Keratinocyte (primary cell): Measurements from ENCODE around the gene MGAT3. TPM values are rescaled to one million over a fixed set of nuclear protein-coding genes. Genes with fewer than 3 reads are reported as not detected.

ENCODE experiments used
- DNase-seq: peaks from one replicate; pipeline ENCODE4 v3.0.0-alpha.2; 2011; ENCODE audit warnings: low read depth, missing footprints, low spot score
- FAIRE-seq: peaks from 2 replicates; lab custom pipeline; 2011; peaks lifted over from hg19 to GRCh38; lab: Jason Lieb, UNC
- H2AFZ ChIP-seq: 2 replicates; pipeline ENCODE4 v1.6.0; 2012; ENCODE audit warnings: low read length, control low read depth, inconsistent platforms; ENCODE audit not compliant: control insufficient read depth
- H3K27ac ChIP-seq: 2 replicates; pipeline ENCODE4 v1.5.1; 2011; ENCODE audit warnings: low read length; ENCODE audit not compliant: control insufficient read depth, insufficient read depth
- H3K27me3 ChIP-seq: 3 replicates; pipeline ENCODE4 v1.6.0; 2011; ENCODE audit warnings: low read length; ENCODE audit not compliant: control insufficient read depth, insufficient read depth; ENCODE audit errors: extremely low read depth
- H3K36me3 ChIP-seq, 2 experiments: 2 replicates in 1 of 2; 3 replicates in 1 of 2; pipeline ENCODE4 v1.5.1; 2011; ENCODE audit warnings: low read length in 2 of 2, mild to moderate bottlenecking in 1 of 2; ENCODE audit not compliant: control insufficient read depth in 2 of 2, insufficient read depth in 2 of 2; ENCODE audit errors: extremely low read depth in 1 of 2
- H3K4me1 ChIP-seq: 3 replicates; pipeline ENCODE4 v1.5.1; 2011; ENCODE audit warnings: low read length; ENCODE audit not compliant: control insufficient read depth, insufficient read depth; ENCODE audit errors: extremely low read depth
- H3K4me2 ChIP-seq: 3 replicates; pipeline ENCODE4 v1.6.0; 2011; ENCODE audit warnings: low read depth, low read length; ENCODE audit not compliant: control insufficient read depth, insufficient read depth; ENCODE audit errors: extremely low read depth
- H3K4me3 ChIP-seq, 3 experiments: fragments of 200-600 bp in 1 of 3; sonication (generic) in 1 of 3; 2 replicates in 2 of 3; 3 replicates in 1 of 3; pipeline ENCODE4 v1.5.1; 2011 to 2016; ENCODE audit warnings: low read length in 3 of 3, mild to moderate bottlenecking in 3 of 3, control low read depth in 2 of 3, inconsistent platforms in 1 of 3, low read depth in 1 of 3, mixed read lengths in 1 of 3, mixed run types in 1 of 3, moderate library complexity in 1 of 3; ENCODE audit not compliant: control insufficient read depth in 2 of 3, insufficient read depth in 2 of 3; ENCODE audit errors: extremely low read depth in 1 of 3
- H3K79me2 ChIP-seq: 2 replicates; pipeline ENCODE4 v1.6.0; 2012; ENCODE audit warnings: low read length; ENCODE audit not compliant: control insufficient read depth, insufficient read depth
- H3K9ac ChIP-seq: 3 replicates; pipeline ENCODE4 v1.6.0; 2011; ENCODE audit warnings: low read length; ENCODE audit not compliant: control insufficient read depth, insufficient read depth; ENCODE audit errors: extremely low read depth
- H3K9me1 ChIP-seq: 3 replicates; pipeline ENCODE4 v1.6.0; 2011; ENCODE audit warnings: low read length; ENCODE audit not compliant: control insufficient read depth, insufficient read depth; ENCODE audit errors: extremely low read depth
- H3K9me3 ChIP-seq: 2 replicates; pipeline ENCODE4 v1.5.1; 2012; ENCODE audit warnings: low read depth, low read length; ENCODE audit not compliant: control insufficient read depth
- H4K20me1 ChIP-seq: 3 replicates; pipeline ENCODE4 v1.6.0; 2011; ENCODE audit warnings: low read length; ENCODE audit not compliant: control insufficient read depth, insufficient read depth; ENCODE audit errors: extremely low read depth
- CTCF ChIP-seq, 3 experiments: IDR thresholded peaks in 1 of 3; conservative IDR thresholded peaks in 1 of 3; optimal IDR thresholded peaks in 1 of 3; 2 replicates in 2 of 3; 3 replicates in 1 of 3; pipeline versions ENCODE3 to v1.5.1; 2011; ENCODE audit warnings: low read length in 3 of 3, mild to moderate bottlenecking in 3 of 3, moderate library complexity in 2 of 3, control low read depth in 1 of 3, inconsistent platforms in 1 of 3; ENCODE audit not compliant: insufficient read depth in 2 of 3; ENCODE audit errors: extremely low read depth in 1 of 3
- EZH2 ChIP-seq: IDR thresholded peaks from one replicate; pipeline ENCODE4 v1.6.1; 2012; ENCODE audit warnings: inconsistent platforms, mild to moderate bottlenecking, low read length, moderate library complexity
- dilution Hi-C: fragments of 300-500 bp; cut with MboI; formaldehyde crosslinking; loops from one replicate; pipeline ENCODE4 v1.7.0; 2020; ENCODE audit warnings: low sequenced_read_pairs; ENCODE audit not compliant: extremely low pct_ligation_motif_present
- polyA plus RNA-seq, 5 experiments: library from polyadenylated mRNA; depleted of rRNA in 3 of 5; stranded (reverse) in 3 of 5; stranded (forward) in 1 of 5; unstranded in 1 of 5; fragments of >200 nt; gene quantifications; 1 replicate in 1 of 5; 2 replicates in 3 of 5; 3 replicates in 1 of 5; pipeline versions ENCODE4 v1.2.1 to v1.2.3, GENCODE V29; 2011 to 2012; ENCODE audit warnings: missing spikeins in 2 of 5, low read depth in 1 of 5, low replicate concordance in 1 of 5

MGAT3 gene
- polyA plus RNA-seq, 1 donor (not counting 4 experiments of a cell fraction or from before 2014, with no cell fraction given) = not detected

GRCh38 chr22:39514373-39514973, 57.7 kb downstream of the MGAT3 start:
- H2AFZ ChIP-seq = no peak overlapping the region
- H4K20me1 ChIP-seq = peaks cover 6% of the 10 kb centered on the region
- dilution Hi-C loops = no loop called here
- H3K36me3 ChIP-seq = peaks cover 32 to 45% of the 10 kb centered on the region in 2 experiments
- no peaks in the 10 kb centered on the region for H3K27me3 ChIP-seq
- TF ChIP-seq EZH2 = no peak
- TF ChIP-seq CTCF (optimal IDR thresholded peaks at IDR 0.05 in 1 of 3, IDR thresholded peaks at IDR 0.05 in 1 of 3, conservative IDR thresholded peaks at IDR 0.05 in 1 of 3; ENCODE audit: extremely low read depth in 1 of 3, insufficient read depth in 2 of 3, low read length in 3 of 3) = peak; percentile 65 to 84 (median 66)
- DNase-seq (no peak), FAIRE-seq (no peak)
- peaks cover 11% of the 10 kb centered on the region for H3K4me1 ChIP-seq
- H3K9me3 ChIP-seq = no peaks in the 10 kb centered on the region
- H3K9ac ChIP-seq = no peak overlapping the region
- peaks cover 38% of the 10 kb centered on the region for H3K79me2 ChIP-seq
- no peak overlapping the region for H3K4me2 ChIP-seq
- H3K4me3 ChIP-seq = no peak overlapping the region
- H3K27ac ChIP-seq = no peak overlapping the region
- H3K9me1 ChIP-seq = no peaks in the 10 kb centered on the region

- H3K36me3 ChIP-seq = peaks cover 29 to 43% of the 10 kb centered on the region in 2 experiments
- H3K4me3 ChIP-seq = no peak overlapping the region
- H3K4me2 ChIP-seq = no peak overlapping the region
- DNase-seq (no peak), FAIRE-seq (no peak)
- dilution Hi-C loops = no loop called here
- peaks cover 11% of the 10 kb centered on the region for H3K4me1 ChIP-seq
- H3K9me1 ChIP-seq = no peaks in the 10 kb centered on the region
- H2AFZ ChIP-seq = no peak overlapping the region
- H4K20me1 ChIP-seq = peaks cover 5% of the 10 kb centered on the region
- no peaks in the 10 kb centered on the region for H3K27me3 ChIP-seq
- H3K27ac ChIP-seq = no peak overlapping the region
- H3K79me2 ChIP-seq = peaks cover 31% of the 10 kb centered on the region
- no peaks in the 10 kb centered on the region for H3K9me3 ChIP-seq
- TF ChIP-seq EZH2 = no peak
- TF ChIP-seq CTCF (optimal IDR thresholded peaks at IDR 0.05 in 1 of 3, IDR thresholded peaks at IDR 0.05 in 1 of 3, conservative IDR thresholded peaks at IDR 0.05 in 1 of 3; ENCODE audit: extremely low read depth in 1 of 3, insufficient read depth in 2 of 3, low read length in 3 of 3) = no peak
- no peak overlapping the region for H3K9ac ChIP-seq
Observed at GRCh38 chr22:39515266-39516050, 58.6 kb downstream of the MGAT3 start.
